Liver (tissue), 9 donors: Measurements from ENCODE around the gene IL11. TPM values are rescaled to one million over a fixed set of nuclear protein-coding genes. Genes with fewer than 3 reads are reported as not detected.

Source experiments
- DNase-seq: peaks from one replicate; pipeline ENCODE4 v3.0.0-alpha.2; 2017; ENCODE audit warnings: low spot score
- H3K27ac ChIP-seq, 2 donors: one replicate each; pipeline ENCODE4 v1.7.0; 2013; ENCODE audit warnings: inconsistent platforms in 2 of 2, low read length in 2 of 2, control low read depth in 1 of 2, low read depth in 1 of 2, mild to moderate bottlenecking in 1 of 2
- H3K27me3 ChIP-seq, 4 donors: one replicate each; pipeline versions ENCODE4 v1.6.1 to v1.7.0; 2013; ENCODE audit warnings: low read length in 3 of 4, inconsistent platforms in 1 of 4, mild to moderate bottlenecking in 1 of 4, moderate library complexity in 1 of 4; ENCODE audit not compliant: control insufficient read depth in 4 of 4, insufficient read depth in 4 of 4
- H3K36me3 ChIP-seq, 4 donors: one replicate each; pipeline versions ENCODE4 v1.6.1 to v1.7.0; 2013; ENCODE audit warnings: low read length in 3 of 4, mild to moderate bottlenecking in 3 of 4, low read depth in 1 of 4, moderate library complexity in 1 of 4; ENCODE audit not compliant: control insufficient read depth in 4 of 4, insufficient read depth in 3 of 4
- H3K4me1 ChIP-seq, 4 donors: one replicate each; pipeline versions ENCODE4 v1.6.1 to v1.7.0; 2013; ENCODE audit warnings: low read length in 3 of 4, mild to moderate bottlenecking in 3 of 4, moderate library complexity in 1 of 4; ENCODE audit not compliant: control insufficient read depth in 4 of 4, insufficient read depth in 4 of 4
- H3K4me3 ChIP-seq, 3 donors: one replicate each; pipeline versions ENCODE4 v1.6.1 to v1.7.0; 2013; ENCODE audit warnings: low read length in 3 of 3, control low read depth in 1 of 3, low read depth in 1 of 3, mild to moderate bottlenecking in 1 of 3
- H3K9ac ChIP-seq, 2 donors: one replicate each; pipeline ENCODE4 v1.7.0; 2013; ENCODE audit warnings: low read length in 2 of 2, mild to moderate bottlenecking in 2 of 2, moderate library complexity in 2 of 2, control low read depth in 1 of 2, low read depth in 1 of 2
- H3K9me3 ChIP-seq, 4 donors: one replicate each; pipeline versions ENCODE4 v1.6.1 to v1.7.0; 2013; ENCODE audit warnings: low read length in 3 of 4; ENCODE audit not compliant: control insufficient read depth in 4 of 4
- EGR1 ChIP-seq, 2 donors: IDR thresholded peaks; 2 replicates each; pipeline ENCODE4 v1.6.1; 2016 to 2018; ENCODE audit warnings: antibody characterized with exemption in 2 of 2, low read depth in 2 of 2
- FOXA2 ChIP-seq: IDR thresholded peaks from 2 replicates; pipeline ENCODE4 v1.6.1; 2016; ENCODE audit warnings: antibody characterized with exemption
- GABPA ChIP-seq, 2 donors: IDR thresholded peaks in 1 of 2; conservative IDR thresholded peaks in 1 of 2; 2 replicates each; pipeline ENCODE4 v1.6.1; 2016; ENCODE audit warnings: antibody characterized with exemption in 2 of 2, mild to moderate bottlenecking in 1 of 2, moderate library complexity in 1 of 2
- HNF4A ChIP-seq, 2 donors: conservative IDR thresholded peaks; 2 replicates each; pipeline ENCODE4 v1.6.1; 2016; ENCODE audit warnings: antibody characterized with exemption in 2 of 2, mild to moderate bottlenecking in 2 of 2
- HNF4G ChIP-seq: IDR thresholded peaks from 2 replicates; pipeline ENCODE4 v1.6.1; 2016; ENCODE audit warnings: antibody characterized with exemption
- JUND ChIP-seq, 2 donors: IDR thresholded peaks; 2 replicates each; pipeline ENCODE4 v1.6.1; 2016; ENCODE audit warnings: antibody characterized with exemption in 2 of 2
- NR2F2 ChIP-seq: IDR thresholded peaks from 2 replicates; pipeline ENCODE4 v1.6.1; 2016; ENCODE audit warnings: antibody characterized with exemption
- RAD21 ChIP-seq, 2 donors: IDR thresholded peaks; 2 replicates each; pipeline ENCODE4 v1.6.1; 2016; ENCODE audit warnings: antibody characterized with exemption in 2 of 2, mild to moderate bottlenecking in 2 of 2
- RXRA ChIP-seq, 2 donors: IDR thresholded peaks; 2 replicates each; pipeline ENCODE4 v1.6.1; 2017 to 2018; ENCODE audit warnings: antibody characterized with exemption in 2 of 2, mild to moderate bottlenecking in 1 of 2
- TAF1 ChIP-seq: conservative IDR thresholded peaks from 2 replicates; pipeline ENCODE4 v1.6.1; 2016; ENCODE audit warnings: antibody characterized with exemption, mild to moderate bottlenecking
- YY1 ChIP-seq: IDR thresholded peaks from 2 replicates; pipeline ENCODE4 v1.6.1; 2016; ENCODE audit warnings: antibody characterized with exemption, mild to moderate bottlenecking
- WGBS: extraction: QIAGEN DNeasy Blood & Tissue Kit; methylation state at CpG from one replicate; pipeline ENCODE4 v1.1.7; 2013; 5-methylcytosine and 5-hydroxymethylcytosine counted together
- polyA plus RNA-seq, 2 donors: library from polyadenylated mRNA; stranded (reverse) in 1 of 2; unstranded in 1 of 2; fragments of 200-250 nt in 1 of 2; fragments of >200 nt in 1 of 2; fragmentation: Nextera tagmentation in 1 of 2; extraction: Ambion mirVana in 1 of 2; gene quantifications; one replicate each; pipeline versions ENCODE4 v1.2.1 to v1.2.3, GENCODE V29; 2013 to 2015
- total RNA-seq, 2 donors: library from RNA; depleted of rRNA; stranded (reverse); fragments of >200 nt; gene quantifications; one replicate each; pipeline ENCODE4 v1.2.3, GENCODE V29; 2014
- TF ChIP-seq, protein P1 (sequence below): IDR thresholded peaks from 2 replicates; pipeline ENCODE4 v1.6.1; 2016; ENCODE audit warnings: antibody characterized with exemption
- TF ChIP-seq, protein P2 (sequence below): fragments of 150-350 bp; IDR thresholded peaks from 2 replicates; pipeline ENCODE4 v1.5.1; 2017; ENCODE audit warnings: improper control_type of control experiment, low read depth, low read length; ENCODE audit not compliant: missing input control
- TF ChIP-seq, protein P3 (sequence below): IDR thresholded peaks from 2 replicates; pipeline ENCODE4 v1.6.1; 2016; ENCODE audit warnings: antibody characterized with exemption, mild to moderate bottlenecking
- TF ChIP-seq, protein P4 (sequence below): IDR thresholded peaks from 2 replicates; pipeline ENCODE4 v1.6.1; 2016; ENCODE audit warnings: antibody characterized with exemption
- donor health status: healthy.
- donor health status: healthy.
- donor health status: healthy.
- donor health status: healthy.
- donor health status: healthy.

Gene IL11
- total and polyA plus RNA-seq, 4 donors = not detected

DNA sequence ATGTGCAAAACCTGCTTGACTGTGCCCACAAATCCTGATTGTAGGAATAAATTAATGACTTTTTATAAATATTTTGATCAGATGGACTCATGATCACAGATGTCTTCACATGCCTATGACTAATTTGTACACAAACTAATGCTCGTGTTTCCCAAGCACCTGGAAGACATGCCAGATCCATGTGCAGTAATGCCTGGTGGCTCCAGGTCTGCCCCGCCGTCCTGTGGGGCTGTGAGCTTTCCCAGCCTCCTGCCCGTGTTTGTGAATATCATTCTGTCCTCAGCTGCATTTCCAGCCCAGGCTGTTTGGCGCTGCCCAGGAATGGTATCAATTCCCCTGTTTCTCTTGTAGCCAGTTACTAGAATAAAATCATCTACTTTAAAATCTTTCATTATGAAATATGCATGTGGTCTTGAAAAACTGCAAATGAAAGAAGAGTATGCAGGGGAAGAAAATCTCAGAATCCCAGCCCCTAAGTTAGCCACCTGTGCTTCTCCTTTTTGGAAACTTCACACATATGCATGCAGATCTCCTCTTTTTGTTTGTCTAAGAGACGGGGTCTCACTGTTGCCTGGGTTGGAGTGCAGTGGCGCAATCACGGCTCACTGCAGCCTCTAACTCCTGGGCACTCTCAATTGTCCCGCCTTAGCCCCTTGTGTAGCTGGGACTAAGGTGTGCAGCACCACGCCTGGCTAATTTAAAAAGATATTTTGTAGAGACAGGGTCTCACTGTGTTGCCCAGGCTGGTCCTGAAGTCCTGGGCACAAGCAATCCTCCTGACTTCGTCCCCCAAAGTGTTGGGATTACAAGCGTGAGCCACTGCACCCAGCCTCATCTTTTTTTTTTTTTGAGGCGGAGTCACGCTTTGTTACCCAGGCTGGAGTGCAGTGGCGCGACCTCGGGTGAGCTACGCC is 21.7 kb upstream of the IL11 start:
- no peak for DNase-seq
- no peak for TF ChIP-seq GABPA (IDR thresholded peaks at IDR 0.05 in 1 of 2, conservative IDR thresholded peaks at IDR 0.05 in 1 of 2)
- TF ChIP-seq, protein P1, sequence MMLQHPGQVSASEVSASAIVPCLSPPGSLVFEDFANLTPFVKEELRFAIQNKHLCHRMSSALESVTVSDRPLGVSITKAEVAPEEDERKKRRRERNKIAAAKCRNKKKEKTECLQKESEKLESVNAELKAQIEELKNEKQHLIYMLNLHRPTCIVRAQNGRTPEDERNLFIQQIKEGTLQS = no peak
- TF ChIP-seq RAD21 (IDR thresholded peaks at IDR 0.05) = no peak
- TF ChIP-seq NR2F2 = no peak
- no peak for TF ChIP-seq FOXA2
- TF ChIP-seq EGR1 (IDR thresholded peaks at IDR 0.05; ENCODE audit: low read depth in 2 of 2) = no peak
- TF ChIP-seq JUND (IDR thresholded peaks at IDR 0.05) = no peak
- TF ChIP-seq, protein P2, sequence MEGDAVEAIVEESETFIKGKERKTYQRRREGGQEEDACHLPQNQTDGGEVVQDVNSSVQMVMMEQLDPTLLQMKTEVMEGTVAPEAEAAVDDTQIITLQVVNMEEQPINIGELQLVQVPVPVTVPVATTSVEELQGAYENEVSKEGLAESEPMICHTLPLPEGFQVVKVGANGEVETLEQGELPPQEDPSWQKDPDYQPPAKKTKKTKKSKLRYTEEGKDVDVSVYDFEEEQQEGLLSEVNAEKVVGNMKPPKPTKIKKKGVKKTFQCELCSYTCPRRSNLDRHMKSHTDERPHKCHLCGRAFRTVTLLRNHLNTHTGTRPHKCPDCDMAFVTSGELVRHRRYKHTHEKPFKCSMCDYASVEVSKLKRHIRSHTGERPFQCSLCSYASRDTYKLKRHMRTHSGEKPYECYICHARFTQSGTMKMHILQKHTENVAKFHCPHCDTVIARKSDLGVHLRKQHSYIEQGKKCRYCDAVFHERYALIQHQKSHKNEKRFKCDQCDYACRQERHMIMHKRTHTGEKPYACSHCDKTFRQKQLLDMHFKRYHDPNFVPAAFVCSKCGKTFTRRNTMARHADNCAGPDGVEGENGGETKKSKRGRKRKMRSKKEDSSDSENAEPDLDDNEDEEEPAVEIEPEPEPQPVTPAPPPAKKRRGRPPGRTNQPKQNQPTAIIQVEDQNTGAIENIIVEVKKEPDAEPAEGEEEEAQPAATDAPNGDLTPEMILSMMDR = no peak
- TF ChIP-seq, protein P3, sequence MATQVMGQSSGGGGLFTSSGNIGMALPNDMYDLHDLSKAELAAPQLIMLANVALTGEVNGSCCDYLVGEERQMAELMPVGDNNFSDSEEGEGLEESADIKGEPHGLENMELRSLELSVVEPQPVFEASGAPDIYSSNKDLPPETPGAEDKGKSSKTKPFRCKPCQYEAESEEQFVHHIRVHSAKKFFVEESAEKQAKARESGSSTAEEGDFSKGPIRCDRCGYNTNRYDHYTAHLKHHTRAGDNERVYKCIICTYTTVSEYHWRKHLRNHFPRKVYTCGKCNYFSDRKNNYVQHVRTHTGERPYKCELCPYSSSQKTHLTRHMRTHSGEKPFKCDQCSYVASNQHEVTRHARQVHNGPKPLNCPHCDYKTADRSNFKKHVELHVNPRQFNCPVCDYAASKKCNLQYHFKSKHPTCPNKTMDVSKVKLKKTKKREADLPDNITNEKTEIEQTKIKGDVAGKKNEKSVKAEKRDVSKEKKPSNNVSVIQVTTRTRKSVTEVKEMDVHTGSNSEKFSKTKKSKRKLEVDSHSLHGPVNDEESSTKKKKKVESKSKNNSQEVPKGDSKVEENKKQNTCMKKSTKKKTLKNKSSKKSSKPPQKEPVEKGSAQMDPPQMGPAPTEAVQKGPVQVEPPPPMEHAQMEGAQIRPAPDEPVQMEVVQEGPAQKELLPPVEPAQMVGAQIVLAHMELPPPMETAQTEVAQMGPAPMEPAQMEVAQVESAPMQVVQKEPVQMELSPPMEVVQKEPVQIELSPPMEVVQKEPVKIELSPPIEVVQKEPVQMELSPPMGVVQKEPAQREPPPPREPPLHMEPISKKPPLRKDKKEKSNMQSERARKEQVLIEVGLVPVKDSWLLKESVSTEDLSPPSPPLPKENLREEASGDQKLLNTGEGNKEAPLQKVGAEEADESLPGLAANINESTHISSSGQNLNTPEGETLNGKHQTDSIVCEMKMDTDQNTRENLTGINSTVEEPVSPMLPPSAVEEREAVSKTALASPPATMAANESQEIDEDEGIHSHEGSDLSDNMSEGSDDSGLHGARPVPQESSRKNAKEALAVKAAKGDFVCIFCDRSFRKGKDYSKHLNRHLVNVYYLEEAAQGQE = no peak
- no peak for TF ChIP-seq HNF4A (conservative IDR thresholded peaks at IDR 0.05)
- no peak for TF ChIP-seq HNF4G
- no peak for TF ChIP-seq YY1
- no peak for TF ChIP-seq RXRA (IDR thresholded peaks at IDR 0.05)
- TF ChIP-seq, protein P4, sequence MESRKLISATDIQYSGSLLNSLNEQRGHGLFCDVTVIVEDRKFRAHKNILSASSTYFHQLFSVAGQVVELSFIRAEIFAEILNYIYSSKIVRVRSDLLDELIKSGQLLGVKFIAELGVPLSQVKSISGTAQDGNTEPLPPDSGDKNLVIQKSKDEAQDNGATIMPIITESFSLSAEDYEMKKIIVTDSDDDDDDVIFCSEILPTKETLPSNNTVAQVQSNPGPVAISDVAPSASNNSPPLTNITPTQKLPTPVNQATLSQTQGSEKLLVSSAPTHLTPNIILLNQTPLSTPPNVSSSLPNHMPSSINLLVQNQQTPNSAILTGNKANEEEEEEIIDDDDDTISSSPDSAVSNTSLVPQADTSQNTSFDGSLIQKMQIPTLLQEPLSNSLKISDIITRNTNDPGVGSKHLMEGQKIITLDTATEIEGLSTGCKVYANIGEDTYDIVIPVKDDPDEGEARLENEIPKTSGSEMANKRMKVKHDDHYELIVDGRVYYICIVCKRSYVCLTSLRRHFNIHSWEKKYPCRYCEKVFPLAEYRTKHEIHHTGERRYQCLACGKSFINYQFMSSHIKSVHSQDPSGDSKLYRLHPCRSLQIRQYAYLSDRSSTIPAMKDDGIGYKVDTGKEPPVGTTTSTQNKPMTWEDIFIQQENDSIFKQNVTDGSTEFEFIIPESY = no peak
- TF ChIP-seq TAF1 = no peak
- H3K9ac ChIP-seq = no peak overlapping the region
- H3K9me3 ChIP-seq = no peaks in the 10 kb centered on the region
- H3K36me3 ChIP-seq = peaks cover 10 to 30% (median 18%) of the 10 kb centered on the region in 4 donors
- peaks cover 4 to 18% (median 13%) of the 10 kb centered on the region in 4 donors for H3K4me1 ChIP-seq
- no peak overlapping the region for H3K27ac ChIP-seq
- no peaks in the 10 kb centered on the region for H3K27me3 ChIP-seq
- WGBS = 85% methylated on average over 18 of the region's 18 CpGs
- no peak overlapping the region for H3K4me3 ChIP-seq
